SIG-M5 (cell line): ENCODE measurements around the gene ESR1.
"Not testable (repeated sequence)": the region's sequence is repeated elsewhere in the genome, so short reads cannot be mapped to it uniquely, and the experiment has no call there.

Experiments
- DNase-seq: peaks from one replicate; lab custom pipeline; 2025; lab: John Stamatoyannopoulos, UW

ESR1 gene

GRCh38 chr6:151899221-151899620, 91.7 kb downstream of the ESR1 start:
- DNase-seq = not testable (repeated sequence)

DNA sequence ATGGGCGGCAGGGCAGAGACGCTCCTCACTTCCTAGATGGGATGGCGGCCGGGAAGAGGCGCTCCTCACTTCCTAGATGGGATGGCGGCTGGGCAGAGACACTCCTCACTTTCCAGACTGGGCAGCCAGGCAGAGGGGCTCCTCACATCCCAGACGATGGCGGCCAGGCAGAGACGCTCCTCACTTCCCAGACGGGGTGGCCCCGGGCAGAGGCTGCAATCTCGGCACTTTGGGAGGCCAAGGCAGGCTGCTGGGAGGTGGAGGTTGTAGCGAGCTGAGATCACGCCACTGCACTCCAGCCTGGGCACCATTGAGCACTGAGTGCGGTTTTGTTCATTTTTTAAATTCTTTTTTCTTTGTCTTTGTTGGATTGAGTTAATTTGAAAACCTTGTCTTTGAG, 92.3 kb downstream of the ESR1 start:
- DNase-seq = not testable (repeated sequence)

DNA sequence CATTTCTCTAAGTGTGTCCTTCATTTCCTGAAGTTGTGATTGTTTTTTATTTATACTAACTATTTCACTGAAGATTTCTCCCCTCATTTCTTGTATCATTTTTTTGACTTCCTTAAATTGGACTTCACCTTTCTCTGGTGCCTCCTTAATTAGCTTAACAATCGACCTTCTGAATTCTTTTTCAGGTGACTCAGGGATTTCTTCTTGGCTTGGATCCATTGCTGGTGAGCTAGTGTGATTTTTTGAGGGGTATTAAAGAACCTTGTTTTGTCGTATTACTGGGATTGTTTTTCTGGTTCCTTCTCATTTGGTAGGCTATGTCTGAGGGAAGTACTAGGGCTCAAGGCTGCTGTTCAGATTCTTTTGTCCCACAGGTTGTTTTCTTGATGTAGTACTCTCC, 92.8 kb downstream of the ESR1 start:
- no peak for DNase-seq

- DNase-seq = no peak
Observed at GRCh38 chr6:151901009-151901411, 93.5 kb downstream of the ESR1 start.

DNA sequence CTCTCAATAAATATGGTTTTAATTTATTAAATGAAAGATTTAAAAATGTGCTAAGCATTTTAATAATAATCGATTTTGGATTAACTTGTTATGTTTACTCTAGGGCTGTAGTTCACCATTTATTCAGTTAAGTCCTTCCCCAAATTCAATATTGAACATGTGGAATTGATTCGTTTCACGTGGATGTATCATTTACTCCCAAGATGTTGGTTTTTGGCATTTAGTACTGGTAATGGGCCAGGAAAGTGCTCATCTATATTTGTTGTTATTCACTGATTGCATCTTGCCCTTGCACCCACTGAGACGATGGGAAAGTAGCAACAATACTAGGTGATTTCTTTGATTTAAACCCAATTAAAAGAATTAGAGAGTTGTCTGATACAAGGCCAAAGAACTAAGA, 97.1 kb downstream of the ESR1 start:
- DNase-seq = no peak

- DNase-seq = no peak
Observed at GRCh38 chr6:151905072-151905471, 97.6 kb downstream of the ESR1 start.

DNA sequence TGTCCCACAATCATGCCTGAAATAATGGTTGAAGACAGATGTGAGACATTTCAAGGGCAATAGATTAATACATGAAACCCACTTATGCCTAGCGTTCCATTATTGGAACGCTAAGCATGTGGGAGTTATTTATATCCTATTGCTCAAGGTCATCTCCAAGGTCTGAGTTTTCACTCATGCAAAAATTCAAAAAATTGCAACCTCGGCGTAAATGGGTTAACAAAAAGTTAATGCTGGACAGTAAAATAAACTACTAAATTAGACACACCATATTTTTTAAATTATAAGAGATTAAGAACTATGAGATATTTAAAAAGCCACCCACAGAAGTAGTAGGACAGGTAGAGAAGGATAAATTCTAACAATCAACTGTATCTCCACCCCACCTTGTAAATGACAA, 98.4 kb downstream of the ESR1 start:
- no peak for DNase-seq

GRCh38 chr6:151911401-151911800, 103.9 kb downstream of the ESR1 start:
- DNase-seq = no peak

DNA sequence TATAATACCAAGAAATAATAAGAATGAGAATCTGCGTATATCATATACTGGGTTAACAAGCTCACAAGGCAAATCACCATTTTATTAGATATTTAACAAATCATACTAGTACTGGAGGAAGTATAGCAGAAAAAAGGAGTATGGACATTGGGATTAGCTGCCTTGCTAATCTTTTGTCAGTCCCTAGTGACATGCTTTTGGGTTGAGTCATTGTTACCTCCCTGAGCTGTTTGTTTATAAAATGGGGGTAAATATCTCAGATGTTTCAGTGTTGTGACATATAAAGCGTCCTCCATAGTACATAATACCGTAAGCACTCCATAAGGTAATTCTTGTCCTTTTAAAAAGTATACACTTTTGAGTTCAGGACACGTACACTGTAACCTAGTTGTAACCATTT, 107.0 kb downstream of the ESR1 start:
- no peak for DNase-seq

GRCh38 chr6:151916075-151916474, 108.6 kb downstream of the ESR1 start:
- DNase-seq = no peak

- no peak for DNase-seq
Observed at GRCh38 chr6:151916680-151917164, 109.2 kb downstream of the ESR1 start.

GRCh38 chr6:151917531-151918329, 110.2 kb downstream of the ESR1 start:
- no peak for DNase-seq

DNA sequence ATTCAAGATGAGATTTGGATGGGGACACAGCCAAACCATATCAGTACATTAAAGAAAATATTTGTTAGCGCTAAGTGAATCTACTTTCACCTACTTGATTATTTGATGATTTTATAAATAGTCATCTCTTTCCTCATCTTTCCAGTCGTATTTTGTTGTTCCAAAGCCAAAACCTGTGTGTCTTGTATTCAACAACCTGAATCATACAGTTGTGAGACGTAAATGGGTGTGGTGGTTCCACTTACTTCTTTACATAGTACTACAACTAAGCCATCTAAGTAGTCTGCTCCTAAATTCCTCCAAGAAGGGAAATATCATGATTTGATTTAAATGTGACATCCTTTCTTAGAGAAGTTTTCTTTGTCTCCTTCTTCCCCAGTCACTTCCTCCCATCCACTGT, 132.8 kb downstream of the ESR1 start:
- DNase-seq = no peak

GRCh38 chr6:151948002-151948743, 140.7 kb downstream of the ESR1 start:
- no peak for DNase-seq

GRCh38 chr6:151958332-151958731, 150.8 kb downstream of the ESR1 start:
- DNase-seq = no peak

DNA sequence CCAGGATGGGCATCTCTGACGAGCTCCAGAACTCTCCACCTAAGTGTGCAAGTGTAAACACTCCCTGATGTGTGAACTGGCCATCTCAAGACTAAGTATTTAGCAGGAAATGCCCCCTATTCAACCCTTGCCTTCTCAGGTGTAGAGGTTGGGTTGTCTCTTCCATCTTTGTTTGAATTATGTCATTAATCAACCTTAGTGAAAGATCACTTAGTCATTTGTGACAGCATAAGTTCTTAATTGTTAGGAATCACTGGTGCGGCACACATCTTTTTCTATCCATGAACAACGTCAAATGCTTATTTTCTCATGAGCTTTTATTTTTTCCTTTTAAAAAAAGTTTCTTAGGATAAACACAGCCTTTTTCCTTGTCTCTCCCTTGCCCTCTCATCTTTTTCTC, 151.6 kb downstream of the ESR1 start:
- DNase-seq = no peak

DNA sequence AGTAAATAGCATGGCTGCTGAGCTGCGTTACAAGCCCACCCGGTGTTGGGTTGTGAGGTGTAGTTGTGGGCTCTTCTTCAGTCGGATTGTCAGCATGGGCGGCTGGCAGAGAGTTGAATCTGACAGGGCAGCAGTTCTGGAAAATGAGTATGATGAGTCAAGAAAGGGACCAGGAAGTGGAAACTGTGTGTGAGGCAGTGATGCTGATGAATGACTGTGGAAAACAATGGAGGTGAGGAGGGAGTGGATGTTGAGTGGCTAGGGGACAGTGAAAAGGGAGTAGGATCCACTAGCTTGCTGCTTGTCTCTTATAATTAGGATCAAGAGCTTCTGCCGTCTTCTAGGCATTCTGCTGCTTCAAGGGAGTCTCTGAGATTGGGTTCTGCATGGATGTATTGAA, 154.3 kb downstream of the ESR1 start:
- no peak for DNase-seq

DNA sequence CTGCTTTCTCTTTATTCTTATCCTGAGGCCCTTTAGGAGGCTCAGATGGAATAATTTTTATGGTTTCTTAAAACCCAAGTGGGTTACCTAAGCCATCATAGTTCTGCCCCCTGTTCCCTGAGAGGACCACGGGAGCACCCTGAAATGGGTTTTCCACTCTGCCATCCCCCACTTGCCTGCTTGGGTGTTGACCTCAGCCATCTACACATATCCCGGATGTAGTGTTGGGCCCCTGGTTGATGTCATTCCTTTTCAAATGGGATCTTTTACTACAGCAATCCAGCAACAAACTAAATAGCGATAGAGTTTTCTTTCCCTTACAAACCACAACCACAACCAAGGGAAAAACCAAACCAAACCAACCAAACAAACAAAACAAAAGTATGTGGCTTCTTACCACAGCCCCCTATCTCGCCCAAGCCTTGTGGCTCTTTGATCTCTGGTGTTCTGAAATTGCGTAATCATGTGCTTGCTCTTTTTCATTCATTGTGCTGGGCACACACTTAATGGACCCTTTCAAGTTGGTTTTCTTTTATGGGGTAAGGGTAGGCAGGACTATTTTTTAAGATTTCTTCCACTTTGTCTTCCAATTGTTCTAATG, 154.9 kb downstream of the ESR1 start:
- DNase-seq = no peak

GRCh38 chr6:151963001-151963400, 155.5 kb downstream of the ESR1 start:
- no peak for DNase-seq

GRCh38 chr6:151964412-151964811, 156.9 kb downstream of the ESR1 start:
- DNase-seq = not testable (repeated sequence)

GRCh38 chr6:151974061-151974617, 166.7 kb downstream of the ESR1 start:
- DNase-seq = no peak

DNA sequence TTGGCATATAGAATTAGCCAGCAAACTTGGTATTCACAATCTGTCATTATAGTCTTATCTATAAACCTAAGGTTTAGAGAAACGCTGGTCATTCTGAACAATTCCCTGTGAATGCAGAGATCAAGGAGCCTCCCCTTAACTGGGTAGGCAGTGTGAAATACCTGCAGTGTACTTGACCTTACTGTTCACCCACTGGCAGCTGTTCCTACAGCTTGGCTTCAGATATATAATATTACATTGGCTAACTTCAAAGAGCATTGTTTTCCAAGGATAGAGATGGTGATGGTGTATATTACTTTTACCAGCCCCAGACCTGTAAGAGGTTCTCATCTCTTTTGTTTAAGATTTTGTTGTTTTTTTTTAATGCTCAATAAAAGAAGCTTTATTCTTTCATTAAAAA, 168.3 kb downstream of the ESR1 start:
- DNase-seq = no peak

DNA sequence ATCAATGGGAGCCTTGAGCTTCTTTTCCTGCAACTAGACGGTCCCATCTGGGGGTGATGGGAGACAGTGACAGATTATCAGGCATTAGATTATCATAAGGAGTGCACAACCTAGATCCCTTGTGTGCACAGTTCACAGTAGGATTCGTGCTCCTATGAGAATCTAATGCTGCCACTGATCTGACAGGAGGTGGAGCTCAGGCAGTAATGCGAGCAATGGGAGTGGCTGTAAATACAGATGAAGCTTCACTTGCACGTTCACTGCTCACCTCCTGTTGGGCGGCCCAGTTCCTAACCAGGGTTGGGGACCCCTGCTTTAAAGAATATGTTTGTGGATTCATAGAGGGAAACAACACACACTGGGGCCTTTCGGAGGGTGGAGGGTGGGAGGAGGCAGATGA, 180.7 kb downstream of the ESR1 start:
- not testable (repeated sequence) for DNase-seq
